NB4 (cell line): ENCODE data around the gene EEF1A2.

Source experiments
- CTCF ChIP-seq: IDR thresholded peaks from one replicate; pipeline ENCODE4 v1.5.1; 2012; ENCODE audit warnings: low read depth, low read length
- POLR2A ChIP-seq: IDR thresholded peaks from 2 replicates; pipeline ENCODE4 v1.6.1; 2011; ENCODE audit warnings: mild to moderate bottlenecking; ENCODE audit not compliant: insufficient read length; ENCODE audit errors: extremely low read depth

- TF ChIP-seq CTCF: no peak
- no peak for TF ChIP-seq POLR2A
Measured at GRCh38 chr20:63466861-63467260, 32.0 kb downstream of the EEF1A2 start.
